Neural cell (in vitro differentiated cells): ENCODE measurements around the gene CIROP. TPM values are rescaled to one million over a fixed set of nuclear protein-coding genes. Genes with fewer than 3 reads are reported as not detected.

Experiments used
- H2AFZ ChIP-seq: fragments of 200-600, 300-800 bp; sonication (generic), shearing (Covaris generic); 2 replicates; pipeline ENCODE4 v1.6.0; 2014; ENCODE audit warnings: low read depth, mild to moderate bottlenecking, antibody characterized with exemption, low read length, moderate library complexity
- H3F3A ChIP-seq: fragments of 200-600 bp; shearing (Covaris generic); 2 replicates; pipeline ENCODE4 v1.6.1; 2016; ENCODE audit warnings: mild to moderate bottlenecking, moderate library complexity, mixed read lengths, antibody characterized with exemption, low read length; ENCODE audit not compliant: insufficient read depth, poor library complexity, severe bottlenecking
- H3K27ac ChIP-seq: fragments of 200-600, 300-800 bp; sonication (generic), shearing (Covaris generic); 2 replicates; pipeline ENCODE4 v1.5.1; 2014; ENCODE audit warnings: mild to moderate bottlenecking, low read length, moderate library complexity
- H3K27me3 ChIP-seq: fragments of 300-800, 200-600 bp; sonication (generic), shearing (Covaris generic); 2 replicates; pipeline ENCODE4 v1.6.0; 2014; ENCODE audit warnings: mild to moderate bottlenecking, low read depth, low read length, moderate library complexity; ENCODE audit not compliant: insufficient read depth
- H3K36me3 ChIP-seq: fragments of 300-800, 200-600 bp; sonication (generic), shearing (Covaris generic); 2 replicates; pipeline ENCODE4 v1.5.1; 2014; ENCODE audit warnings: mild to moderate bottlenecking, antibody characterized with exemption, low read length, moderate library complexity; ENCODE audit not compliant: insufficient read depth
- H3K4me2 ChIP-seq: fragments of 300-800, 200-600 bp; sonication (generic), shearing (Covaris generic); 2 replicates; pipeline ENCODE4 v1.6.0; 2014; ENCODE audit warnings: mild to moderate bottlenecking, low read length
- H3K4me3 ChIP-seq: fragments of 300-800, 200-600 bp; sonication (generic), shearing (Covaris generic); 2 replicates; pipeline ENCODE4 v1.5.1; 2014; ENCODE audit warnings: mild to moderate bottlenecking, low read length, moderate library complexity
- H3K79me2 ChIP-seq: fragments of 200-600 bp; shearing (Covaris generic); replicated peaks from 2 replicates; pipeline ENCODE4 v1.6.0; 2014; ENCODE audit warnings: mild to moderate bottlenecking, low read length, moderate library complexity; ENCODE audit not compliant: insufficient read depth
- H3K9ac ChIP-seq: fragments of 300-800, 200-600 bp; sonication (generic), shearing (Covaris generic); 2 replicates; pipeline ENCODE4 v1.6.1; 2016; ENCODE audit warnings: mild to moderate bottlenecking, low read length, mixed read lengths
- H3K9me2 ChIP-seq: fragments of 200-600 bp; shearing (Covaris generic); 2 replicates; pipeline ENCODE4 v1.6.1; 2016; ENCODE audit warnings: mild to moderate bottlenecking, low read length, mixed read lengths; ENCODE audit not compliant: insufficient read depth
- H3K9me3 ChIP-seq: fragments of 200-600, 300-800 bp; sonication (generic), shearing (Covaris generic); 2 replicates; pipeline ENCODE4 v1.6.1; 2016; ENCODE audit warnings: mild to moderate bottlenecking, mixed run types, low read length, moderate library complexity, mixed read lengths
- H4K20me1 ChIP-seq: fragments of 200-600 bp; shearing (Covaris generic); 2 replicates; pipeline ENCODE4 v1.6.1; 2016; ENCODE audit warnings: mild to moderate bottlenecking, mixed run types; ENCODE audit not compliant: insufficient read depth
- EP300 ChIP-seq: fragments of 450-650 bp; conservative IDR thresholded peaks from 2 replicates; pipeline ENCODE4 v1.6.1; 2014; ENCODE audit warnings: antibody characterized with exemption, mild to moderate bottlenecking, moderate library complexity; ENCODE audit not compliant: poor library complexity, severe bottlenecking
- EZH2 ChIP-seq: fragments of 200-600, 300-800 bp; shearing (Covaris generic), sonication (generic); IDR thresholded peaks from 2 replicates; pipeline ENCODE4 v1.6.1; 2014; ENCODE audit warnings: antibody characterized with exemption, low read length, borderline replicate concordance, mild to moderate bottlenecking; ENCODE audit not compliant: insufficient read depth, poor library complexity, severe bottlenecking
- MXI1 ChIP-seq: fragments of 450-650 bp; conservative IDR thresholded peaks from 2 replicates; pipeline ENCODE4 v1.6.1; 2014; ENCODE audit warnings: antibody characterized with exemption, mild to moderate bottlenecking; ENCODE audit not compliant: poor library complexity, severe bottlenecking
- POLR2AphosphoS5 ChIP-seq: IDR thresholded peaks from 2 replicates; pipeline ENCODE4 v1.6.1; 2012
- RAD21 ChIP-seq: fragments of 450-650 bp; conservative IDR thresholded peaks from 2 replicates; pipeline ENCODE4 v1.6.1; 2014; ENCODE audit warnings: antibody characterized with exemption, mild to moderate bottlenecking, moderate library complexity
- REST ChIP-seq: IDR thresholded peaks from 2 replicates; pipeline ENCODE4 v1.6.1; 2012; ENCODE audit warnings: borderline replicate concordance
- SMC3 ChIP-seq: fragments of 450-650 bp; conservative IDR thresholded peaks from 2 replicates; pipeline ENCODE4 v1.6.1; 2014; ENCODE audit warnings: antibody characterized with exemption, mild to moderate bottlenecking, moderate library complexity; ENCODE audit not compliant: poor library complexity
- TAF1 ChIP-seq: IDR thresholded peaks from 2 replicates; pipeline ENCODE4 v1.6.1; 2012; ENCODE audit warnings: low read depth
- polyA plus RNA-seq: library from polyadenylated mRNA; depleted of rRNA; stranded (reverse); fragments of >200 nt; gene quantifications from 2 replicates; pipeline ENCODE4 v1.2.3, GENCODE V29; 2014
- TF ChIP-seq, protein P1 (sequence below): fragments of 450-650 bp; IDR thresholded peaks from 2 replicates; pipeline ENCODE4 v1.5.1; 2014; ENCODE audit warnings: antibody characterized with exemption, mild to moderate bottlenecking, moderate library complexity; ENCODE audit not compliant: poor library complexity, severe bottlenecking

CIROP gene
- polyA plus RNA-seq, 1 donor from 2014 or later: not detected

GRCh38 chr14:23126548-23127278, 21.9 kb upstream of the CIROP start:
- Histone ChIP-seq H3K9me3 (no peaks in the 10 kb centered on the region), H3K27ac (no peak overlapping the region), H3K4me2 (no peak overlapping the region), H3K4me3 (no peak overlapping the region), H3F3A (no peaks in the 10 kb centered on the region), H3K79me2 (no peaks in the 10 kb centered on the region), H3K27me3 (no peaks in the 10 kb centered on the region), H3K36me3 (no peaks in the 10 kb centered on the region), H3K9ac (no peak overlapping the region), H3K9me2 (no peaks in the 10 kb centered on the region), H4K20me1 (no peaks in the 10 kb centered on the region), H2AFZ (no peak overlapping the region)
- no peak for TF ChIP-seq MXI1
- TF ChIP-seq RAD21: no peak
- no peak for TF ChIP-seq REST
- TF ChIP-seq SMC3: no peak
- TF ChIP-seq, protein P1, sequence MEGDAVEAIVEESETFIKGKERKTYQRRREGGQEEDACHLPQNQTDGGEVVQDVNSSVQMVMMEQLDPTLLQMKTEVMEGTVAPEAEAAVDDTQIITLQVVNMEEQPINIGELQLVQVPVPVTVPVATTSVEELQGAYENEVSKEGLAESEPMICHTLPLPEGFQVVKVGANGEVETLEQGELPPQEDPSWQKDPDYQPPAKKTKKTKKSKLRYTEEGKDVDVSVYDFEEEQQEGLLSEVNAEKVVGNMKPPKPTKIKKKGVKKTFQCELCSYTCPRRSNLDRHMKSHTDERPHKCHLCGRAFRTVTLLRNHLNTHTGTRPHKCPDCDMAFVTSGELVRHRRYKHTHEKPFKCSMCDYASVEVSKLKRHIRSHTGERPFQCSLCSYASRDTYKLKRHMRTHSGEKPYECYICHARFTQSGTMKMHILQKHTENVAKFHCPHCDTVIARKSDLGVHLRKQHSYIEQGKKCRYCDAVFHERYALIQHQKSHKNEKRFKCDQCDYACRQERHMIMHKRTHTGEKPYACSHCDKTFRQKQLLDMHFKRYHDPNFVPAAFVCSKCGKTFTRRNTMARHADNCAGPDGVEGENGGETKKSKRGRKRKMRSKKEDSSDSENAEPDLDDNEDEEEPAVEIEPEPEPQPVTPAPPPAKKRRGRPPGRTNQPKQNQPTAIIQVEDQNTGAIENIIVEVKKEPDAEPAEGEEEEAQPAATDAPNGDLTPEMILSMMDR: no peak
- no peak for TF ChIP-seq EP300
- no peak for TF ChIP-seq EZH2
- TF ChIP-seq POLR2AphosphoS5: no peak
- TF ChIP-seq TAF1: no peak

DNA sequence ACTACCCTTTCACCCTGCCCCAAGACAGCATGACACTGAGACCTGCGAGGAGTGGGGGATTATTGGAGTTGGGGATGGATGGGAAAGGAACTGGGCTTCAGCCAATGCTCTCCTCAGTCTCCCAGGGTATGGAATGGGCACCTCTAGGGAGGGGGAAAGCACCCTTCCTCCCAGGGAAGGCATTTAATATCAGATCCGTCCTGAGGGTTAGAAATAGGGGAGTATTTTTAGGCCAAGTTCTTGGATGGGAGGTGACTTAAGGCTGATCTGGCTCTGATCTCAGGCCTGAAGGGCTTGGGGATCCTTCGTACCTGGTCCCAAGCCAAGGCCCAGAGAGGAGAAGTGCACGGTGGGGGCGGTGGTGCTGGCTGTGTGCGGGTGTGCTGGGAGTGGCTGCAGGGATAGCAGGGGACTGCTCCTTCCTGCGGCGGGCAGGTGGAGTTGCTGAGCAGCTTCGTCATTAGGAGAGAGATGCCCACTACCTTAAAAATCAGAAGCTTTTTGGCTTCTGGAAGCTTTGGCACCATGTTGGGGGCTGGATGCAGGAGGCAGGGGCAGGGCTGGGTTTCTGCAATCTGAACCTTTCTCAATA, 21.2 kb upstream of the CIROP start:
- H3K9ac ChIP-seq: no peak overlapping the region
- H3K4me3 ChIP-seq: no peak overlapping the region
- no peak overlapping the region for H3K27ac ChIP-seq
- H4K20me1 ChIP-seq: no peaks in the 10 kb centered on the region
- no peaks in the 10 kb centered on the region for H3K79me2 ChIP-seq
- H2AFZ ChIP-seq: no peak overlapping the region
- H3K9me2 ChIP-seq: no peaks in the 10 kb centered on the region
- no peaks in the 10 kb centered on the region for H3K9me3 ChIP-seq
- H3K36me3 ChIP-seq: no peaks in the 10 kb centered on the region
- no peak for TF ChIP-seq REST
- TF ChIP-seq, protein P1: no peak
- TF ChIP-seq EZH2: no peak
- TF ChIP-seq MXI1: no peak
- no peak for TF ChIP-seq RAD21
- TF ChIP-seq SMC3: no peak
- no peak for TF ChIP-seq POLR2AphosphoS5
- TF ChIP-seq TAF1: no peak
- no peak for TF ChIP-seq EP300
- no peaks in the 10 kb centered on the region for H3K27me3 ChIP-seq
- no peaks in the 10 kb centered on the region for H3F3A ChIP-seq
- no peak overlapping the region for H3K4me2 ChIP-seq
